Retinal pigment epithelial cell (primary cell): ENCODE data around the gene DAZAP1.

Source experiments
- DNase-seq: peaks from one replicate; pipeline ENCODE4 v3.0.0-alpha.2; 2010; ENCODE audit warnings: low read depth
- H3K4me3 ChIP-seq: 2 replicates; pipeline ENCODE4 v1.5.1; 2011; ENCODE audit warnings: mild to moderate bottlenecking, low read length, control low read depth, moderate library complexity
- TF ChIP-seq, protein P1 (sequence below): conservative IDR thresholded peaks from 2 replicates; pipeline ENCODE4 v1.5.1; 2011; ENCODE audit warnings: low read depth, low read length, control low read depth, inconsistent platforms

Gene DAZAP1

DNA sequence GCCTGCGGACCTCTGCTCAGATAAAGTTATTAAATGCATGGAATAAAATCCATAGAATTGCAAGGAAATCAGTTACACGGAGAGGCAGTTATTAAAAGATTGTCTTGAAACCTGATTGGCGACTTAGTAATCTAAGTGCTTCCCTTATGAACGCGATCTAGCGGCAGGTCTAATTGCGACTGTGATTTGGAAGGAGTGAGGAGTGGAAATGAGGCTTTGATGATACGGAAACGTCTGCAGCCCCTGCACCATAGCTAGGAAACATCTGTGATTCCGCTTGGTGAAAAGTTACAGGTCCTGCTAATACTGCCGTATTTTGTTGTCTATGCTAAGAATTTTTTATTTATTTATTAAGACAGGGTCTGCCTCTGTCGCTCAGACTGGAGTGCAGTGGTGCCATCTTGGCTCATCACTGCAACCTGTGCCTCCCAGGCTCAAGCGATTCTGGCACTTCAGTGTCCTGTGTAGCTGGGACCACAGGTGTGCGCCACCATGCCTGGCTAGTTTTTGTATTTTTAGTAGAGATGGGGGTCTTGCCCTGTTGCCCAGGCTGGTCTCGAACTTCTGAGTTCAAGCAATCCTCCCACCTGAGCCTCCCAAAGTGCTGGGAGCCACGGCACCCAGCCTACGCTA, 22.8 kb upstream of the DAZAP1 start:
- TF ChIP-seq, protein P1, sequence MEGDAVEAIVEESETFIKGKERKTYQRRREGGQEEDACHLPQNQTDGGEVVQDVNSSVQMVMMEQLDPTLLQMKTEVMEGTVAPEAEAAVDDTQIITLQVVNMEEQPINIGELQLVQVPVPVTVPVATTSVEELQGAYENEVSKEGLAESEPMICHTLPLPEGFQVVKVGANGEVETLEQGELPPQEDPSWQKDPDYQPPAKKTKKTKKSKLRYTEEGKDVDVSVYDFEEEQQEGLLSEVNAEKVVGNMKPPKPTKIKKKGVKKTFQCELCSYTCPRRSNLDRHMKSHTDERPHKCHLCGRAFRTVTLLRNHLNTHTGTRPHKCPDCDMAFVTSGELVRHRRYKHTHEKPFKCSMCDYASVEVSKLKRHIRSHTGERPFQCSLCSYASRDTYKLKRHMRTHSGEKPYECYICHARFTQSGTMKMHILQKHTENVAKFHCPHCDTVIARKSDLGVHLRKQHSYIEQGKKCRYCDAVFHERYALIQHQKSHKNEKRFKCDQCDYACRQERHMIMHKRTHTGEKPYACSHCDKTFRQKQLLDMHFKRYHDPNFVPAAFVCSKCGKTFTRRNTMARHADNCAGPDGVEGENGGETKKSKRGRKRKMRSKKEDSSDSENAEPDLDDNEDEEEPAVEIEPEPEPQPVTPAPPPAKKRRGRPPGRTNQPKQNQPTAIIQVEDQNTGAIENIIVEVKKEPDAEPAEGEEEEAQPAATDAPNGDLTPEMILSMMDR, result no peak
- H3K4me3 ChIP-seq, result peak overlapping the region; percentile 93
- DNase-seq, result no peak

DNA sequence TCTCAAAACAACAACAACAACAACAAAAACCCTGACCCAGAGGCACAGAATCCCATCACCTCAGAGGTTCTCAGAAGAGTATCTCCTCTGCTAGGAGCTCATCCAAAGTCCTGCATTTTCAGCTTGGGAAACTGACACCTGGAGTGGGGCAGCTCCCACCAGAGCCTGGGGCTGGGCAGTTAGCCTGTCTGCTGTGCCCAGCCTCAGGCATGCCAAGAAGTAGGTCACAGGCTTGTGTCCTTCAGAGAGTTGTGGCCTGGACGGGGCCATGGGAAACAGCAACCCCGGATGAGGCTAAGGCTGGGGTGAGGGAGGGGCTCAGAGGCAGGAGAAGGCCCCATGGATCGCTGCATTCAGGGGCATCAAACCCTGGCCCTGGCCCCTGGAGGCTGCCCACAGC, 21.6 kb upstream of the DAZAP1 start:
- TF ChIP-seq, protein P1, result no peak
- no peak for DNase-seq
- no peak overlapping the region for H3K4me3 ChIP-seq

DNA sequence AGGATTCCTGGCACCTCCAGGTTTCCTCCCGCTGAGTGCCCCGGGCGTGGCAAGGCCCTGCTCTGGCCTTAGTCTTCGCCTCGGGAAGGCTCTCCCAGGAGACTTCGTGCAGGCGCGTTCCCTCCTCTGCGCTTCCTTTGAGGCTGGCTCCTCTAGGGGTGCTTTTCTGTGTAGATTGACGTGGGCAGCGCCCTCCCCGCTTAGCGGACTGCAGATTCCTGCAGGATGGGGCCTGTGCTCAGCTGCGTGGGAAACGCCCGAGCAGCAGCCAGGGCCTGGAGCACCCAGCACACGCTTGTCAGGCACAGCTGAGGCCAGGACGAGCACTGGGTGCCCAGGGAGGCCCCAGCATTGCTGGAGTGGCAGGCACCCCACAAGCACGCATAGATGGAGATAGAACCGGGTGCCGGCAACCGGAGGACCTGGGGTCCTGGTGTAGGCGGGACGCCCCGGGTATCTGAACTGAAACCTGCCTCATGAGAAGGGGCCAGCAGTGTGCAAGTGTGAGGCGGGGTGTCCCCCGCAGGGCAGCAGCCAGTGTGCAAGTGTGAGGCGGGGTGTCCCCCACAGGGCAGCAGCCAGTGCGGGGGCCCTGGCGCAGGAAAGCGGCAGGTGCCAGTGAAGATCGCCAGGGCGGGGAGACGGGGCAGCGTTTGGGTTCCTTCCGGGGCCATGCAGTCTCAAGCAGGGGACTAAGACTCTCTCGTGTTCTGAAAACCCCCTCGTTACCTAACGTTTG, 20.3 kb upstream of the DAZAP1 start:
- no peak for DNase-seq
- TF ChIP-seq, protein P1, result no peak
- H3K4me3 ChIP-seq, result no peak overlapping the region

DNA sequence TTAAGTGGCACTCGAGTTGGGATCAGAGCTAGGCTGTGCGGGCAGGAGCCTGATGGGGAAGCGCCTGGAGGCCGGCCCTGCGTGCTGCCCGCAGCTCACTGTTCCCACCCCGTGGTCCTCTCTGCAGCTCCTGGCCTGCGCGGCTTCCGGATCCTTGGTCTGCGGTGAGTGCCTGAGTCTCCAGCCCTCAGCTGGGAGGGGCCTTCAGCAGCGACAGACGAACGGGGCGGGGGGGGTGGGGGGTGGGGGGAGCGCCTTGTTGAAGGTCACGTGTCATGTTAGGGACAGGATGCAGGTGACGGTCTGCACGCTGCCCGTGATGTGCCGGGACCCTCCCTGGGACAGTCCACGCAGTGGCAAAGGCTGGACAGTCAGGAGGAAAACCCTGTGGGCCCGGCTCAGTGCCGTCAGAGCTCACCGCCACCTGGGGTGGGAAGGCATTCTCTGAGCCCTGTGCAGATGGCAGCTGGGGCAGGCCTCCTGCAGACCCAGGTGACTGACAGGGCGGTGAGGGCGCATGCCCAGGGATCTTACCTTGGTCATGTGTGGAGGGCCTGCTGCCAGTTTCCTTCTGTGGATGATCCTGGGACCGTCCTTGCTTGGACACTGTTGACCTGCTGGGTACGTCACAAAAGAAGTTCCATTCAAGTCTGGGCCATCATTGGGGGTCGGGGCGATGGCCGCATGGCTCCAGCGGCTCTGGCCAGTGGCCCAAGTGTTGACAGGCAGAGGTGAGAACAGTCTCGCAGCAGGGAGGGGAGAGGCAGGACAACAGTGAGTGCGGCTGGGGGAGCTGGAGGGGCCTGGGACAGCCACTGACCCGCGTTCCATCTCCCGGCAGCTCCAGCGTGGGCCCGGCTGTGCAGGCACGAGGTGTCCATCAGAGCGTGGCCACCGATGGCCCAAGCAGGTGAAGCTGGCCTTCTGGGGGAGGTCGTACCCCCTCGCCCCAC, 19.4 kb upstream of the DAZAP1 start:
- no peak for DNase-seq
- TF ChIP-seq, protein P1, result no peak
- H3K4me3 ChIP-seq, result no peak overlapping the region

DNA sequence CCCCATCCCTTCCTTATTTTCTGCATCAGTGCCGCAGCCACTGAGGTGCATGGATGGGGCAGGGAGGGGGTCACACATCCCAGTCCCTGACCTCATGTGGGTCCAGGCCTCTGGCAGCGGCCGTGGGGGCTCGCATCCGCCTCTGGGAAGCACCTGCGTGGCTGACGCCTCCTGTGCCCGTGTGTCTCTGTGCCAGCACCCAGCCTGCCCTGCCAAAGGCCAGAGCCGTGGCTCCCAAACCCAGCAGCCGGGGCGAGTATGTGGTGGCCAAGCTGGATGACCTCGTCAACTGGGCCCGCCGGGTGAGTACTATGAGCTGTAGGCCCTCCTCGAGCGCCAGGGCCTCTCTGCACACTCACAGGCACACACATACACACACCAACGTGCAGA, 18.8 kb upstream of the DAZAP1 start:
- TF ChIP-seq, protein P1, result no peak
- H3K4me3 ChIP-seq, result no peak overlapping the region
- DNase-seq, result no peak

DNA sequence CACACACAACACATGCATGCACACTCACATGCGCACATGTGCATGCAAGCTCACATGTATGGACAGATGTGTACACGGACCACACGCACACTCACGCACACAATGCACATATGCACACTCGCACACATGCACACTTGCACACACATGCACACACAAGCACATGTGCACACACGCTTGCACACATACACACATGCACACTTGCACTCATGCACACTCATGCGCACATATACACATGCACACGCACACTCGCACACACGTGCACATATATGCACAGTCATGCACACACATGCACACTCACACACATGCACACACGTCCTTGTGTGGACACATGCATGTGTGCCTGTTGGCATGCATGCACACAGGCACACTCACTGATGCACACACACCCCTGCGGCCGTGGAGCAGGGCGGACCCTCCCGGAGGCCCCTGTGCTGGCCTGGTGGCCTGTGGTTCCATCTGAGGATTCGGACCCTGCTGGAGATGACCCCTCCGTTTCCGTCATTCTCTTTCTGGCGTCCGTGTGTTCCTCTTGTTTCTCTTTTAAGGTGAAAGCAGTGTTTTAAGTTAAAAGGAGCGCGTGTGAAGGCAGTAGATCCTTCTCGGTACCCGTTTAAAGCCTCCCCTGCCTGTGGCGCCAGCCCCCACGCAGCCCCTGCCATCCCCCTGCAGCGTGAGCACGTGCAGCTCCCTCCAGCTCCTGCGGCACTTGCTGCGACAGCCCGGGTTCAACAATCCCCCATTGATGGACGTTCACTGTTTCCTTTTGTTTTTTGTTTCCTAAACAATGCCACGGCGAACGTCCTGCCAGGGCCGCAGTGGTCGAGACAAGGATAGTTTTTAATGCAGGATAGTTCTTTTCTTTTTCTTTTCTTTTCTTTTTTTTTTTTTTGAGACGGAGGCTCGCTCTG, 18.1 kb upstream of the DAZAP1 start:
- DNase-seq, result no peak
- TF ChIP-seq, protein P1, result no peak
- H3K4me3 ChIP-seq, result no peak overlapping the region
